VCaP (cell line): ENCODE results near the gene ILK.

Experiments used
- H3K27ac ChIP-seq: fragments of 450-650 bp; 2 replicates; pipeline ENCODE4 v1.5.1; 2017
- CTCF ChIP-seq: fragments of 450-650 bp; conservative IDR thresholded peaks from 2 replicates; pipeline ENCODE4 v1.5.1; 2017; ENCODE audit warnings: mild to moderate bottlenecking, moderate library complexity

The ILK gene

GRCh38 chr11:6603287-6604080 lies at the start of gene ILK, which contains the start of gene RRP8:
Gene ILK (plus strand): TSS chr11:6603774. CDS start chr11:6604272, 498 bp downstream.
Gene RRP8 (minus strand): TSS chr11:6603616. CDS start chr11:6603502, 114 bp downstream.
- H3K27ac ChIP-seq: peak within 1 kb of the TSS; percentile 83
- TF ChIP-seq CTCF: no peak; the same call in 1 of the 2 replicates

GRCh38 chr11:6554828-6555706 lies 48.5 kb upstream of the ILK start:
- no peak overlapping the region for H3K27ac ChIP-seq
- no peak for TF ChIP-seq CTCF

GRCh38 chr11:6556139-6556949 lies 47.2 kb upstream of the ILK start:
- TF ChIP-seq CTCF: no peak
- H3K27ac ChIP-seq: no peak overlapping the region

- H3K27ac ChIP-seq: no peak overlapping the region
- TF ChIP-seq CTCF: no peak
Observed at GRCh38 chr11:6557063-6557462, 46.5 kb upstream of the ILK start.

- TF ChIP-seq CTCF: no peak
- H3K27ac ChIP-seq: no peak overlapping the region
Observed at GRCh38 chr11:6557761-6558674, 45.6 kb upstream of the ILK start.

- TF ChIP-seq CTCF: no peak
- H3K27ac ChIP-seq: no peak overlapping the region
Observed at GRCh38 chr11:6559369-6559768, 44.2 kb upstream of the ILK start.
